ENCODE results near the gene HLA-A.
"Not testable (repeated sequence)": the region's sequence is repeated elsewhere in the genome, so short reads cannot be mapped to it uniquely, and the experiment has no call there.

The HLA-A gene

GRCh38 chr6:29976588-29977424, 34.5 kb downstream of the HLA-A start:
- peak; percentile 49 for TF ChIP-seq CTCF (conservative IDR thresholded peaks at IDR 0.05; ENCODE audit: low read length)
- DNase-seq (ENCODE audit: low read depth): peak; percentile 70
- H3K4me3 ChIP-seq (ENCODE audit: low read length): peak overlapping the region; percentile 69

- no peak for TF ChIP-seq CTCF (conservative IDR thresholded peaks at IDR 0.05; ENCODE audit: low read length)
- DNase-seq (ENCODE audit: low read depth): no peak
- H3K4me3 ChIP-seq (ENCODE audit: low read length): peak overlapping the region; percentile 69
Measured at GRCh38 chr6:29977425-29977727, 35.0 kb downstream of the HLA-A start.

- H3K4me3 ChIP-seq (ENCODE audit: low read length); DNase-seq (ENCODE audit: low read depth): not testable (repeated sequence)
Measured at GRCh38 chr6:29980013-29980412, 37.7 kb downstream of the HLA-A start.

- H3K4me3 ChIP-seq (ENCODE audit: low read length): no peak overlapping the region
- no peak for TF ChIP-seq CTCF (conservative IDR thresholded peaks at IDR 0.05; ENCODE audit: low read length)
- no peak for DNase-seq (ENCODE audit: low read depth)
Measured at GRCh38 chr6:29980511-29980910, 38.2 kb downstream of the HLA-A start.

- no peak for DNase-seq (ENCODE audit: low read depth)
- no peak for TF ChIP-seq CTCF (conservative IDR thresholded peaks at IDR 0.05; ENCODE audit: low read length)
- H3K4me3 ChIP-seq (ENCODE audit: low read length): no peak overlapping the region
Measured at GRCh38 chr6:29981211-29981812, 39.0 kb downstream of the HLA-A start.

- DNase-seq (ENCODE audit: low read depth): no peak
- no peak overlapping the region for H3K4me3 ChIP-seq (ENCODE audit: low read length)
- no peak for TF ChIP-seq CTCF (conservative IDR thresholded peaks at IDR 0.05; ENCODE audit: low read length)
Measured at GRCh38 chr6:29982097-29982496, 39.8 kb downstream of the HLA-A start.

- TF ChIP-seq CTCF (conservative IDR thresholded peaks at IDR 0.05; ENCODE audit: low read length): no peak
- H3K4me3 ChIP-seq (ENCODE audit: low read length): no peak overlapping the region
- no peak for DNase-seq (ENCODE audit: low read depth)
Measured at GRCh38 chr6:29984232-29984631, 41.9 kb downstream of the HLA-A start.

Data from AG10803 (cell line).